Measurements from ENCODE around the gene PAX8. TPM values are rescaled to one million over a fixed set of nuclear protein-coding genes. Genes with fewer than 3 reads are reported as not detected.
A peak's percentile ranks its signal among the peaks of the same experiment; 100 is the strongest.
"Not testable (repeated sequence)": the region's sequence is repeated elsewhere in the genome, so short reads cannot be mapped to it uniquely, and the experiment has no call there.

Gene PAX8
- total RNA-seq (0.64 and 1.2 TPM in 2 replicates), polyA plus RNA-seq (0.45 TPM in 2 replicates), polyA minus RNA-seq (0.34 and 0.71 TPM in 2 replicates)
- 0.47 TPM for total RNA-seq (2013)

GRCh38 chr2:113278742-113279139, at the start of gene PAX8:
PAX8 (minus strand) TSS chr2:113278921; CDS start chr2:113278394, 527 bp downstream.
- H3K27me3 Mint-ChIP-seq = peaks cover 57% of the 10 kb centered on the region
- intact Hi-C loops (cut with micrococcal nuclease) = no loop called here
- H3K9me3 Mint-ChIP-seq (ENCODE audit: insufficient read depth) = no peaks in the 10 kb centered on the region
- Histone ChIP-seq H3K4me1 (ENCODE audit: control insufficient read depth in 2 of 2, insufficient read depth in 2 of 2, low read length in 2 of 2) (peaks cover 23 to 30% of the 10 kb centered on the region in 2 donors), H3K27ac (ENCODE audit: low read length in 2 of 2) (no peak within 1 kb of the TSS), H3K4me3 (ENCODE audit: control extremely low read depth in 1 of 5, extremely low read depth in 1 of 5, insufficient read depth in 1 of 5, low read depth in 2 of 5, low read length in 4 of 5) (no peak within 1 kb of the TSS), H3K79me2 (ENCODE audit: control insufficient read depth, insufficient read depth, low read length) (no peaks in the 10 kb centered on the region), H3K27me3 (replicated peaks in 1 of 4; ENCODE audit: control extremely low read depth in 1 of 4, control insufficient read depth in 3 of 4, insufficient read depth in 4 of 4, low read length in 3 of 4) (peaks cover 0 to 53% (median 36%) of the 10 kb centered on the region in 4 experiments), H2AFZ (ENCODE audit: insufficient read depth, low read depth, low read length, poor library complexity, severe bottlenecking) (no peak within 1 kb of the TSS), H3K9ac (ENCODE audit: low read length) (no peak within 1 kb of the TSS), H3K4me2 (replicated peaks; ENCODE audit: low read depth, low read length, poor library complexity, severe bottlenecking) (peak within 1 kb of the TSS; percentile 36), H3K9me3 (ENCODE audit: control extremely low read depth in 1 of 3, control insufficient read depth in 2 of 3, insufficient read depth in 1 of 3, low read length in 2 of 3) (peaks cover 0 to 19% (median 0%) of the 10 kb centered on the region in 3 donors), H4K20me1 (ENCODE audit: control insufficient read depth, insufficient read depth, low read length, poor library complexity, severe bottlenecking) (no peaks in the 10 kb centered on the region), H3K36me3 (replicated peaks in 1 of 2; ENCODE audit: control extremely low read depth in 1 of 2, control insufficient read depth in 1 of 2, extremely low read depth in 1 of 2, insufficient read depth in 2 of 2, low read length in 1 of 2) (no peaks in the 10 kb centered on the region)
- TF ChIP-seq CTCF (IDR thresholded peaks at IDR 0.05) = no peak
- TF ChIP-seq EZH2 (IDR thresholded peaks at IDR 0.05; ENCODE audit: borderline replicate concordance, insufficient read depth, low read depth, low read length, poor library complexity, severe bottlenecking) = no peak
- ChIA-PET CTCF (no interaction called here), POLR2A (no interaction called here)
- WGBS (ENCODE audit: insufficient coverage) = 84% methylated on average over 18 of the region's 18 CpGs
- no peak for ATAC-seq (ENCODE audit: low read depth)
- peaks cover 13% of the 10 kb centered on the region for H3K4me1 Mint-ChIP-seq
- H3K27ac Mint-ChIP-seq = no peak within 1 kb of the TSS
- no peak for DNase-seq
- H3K4me3 Mint-ChIP-seq = no peak within 1 kb of the TSS

- ChIA-PET CTCF (no interaction called here), POLR2A (no interaction called here)
- no peak overlapping the region for H3K4me3 ChIP-seq (ENCODE audit: control extremely low read depth in 1 of 5, extremely low read depth in 1 of 5, insufficient read depth in 1 of 5, low read depth in 2 of 5, low read length in 4 of 5)
- Mint-ChIP-seq H3K4me3 (no peak overlapping the region), H3K4me1 (peaks cover 12% of the 10 kb centered on the region), H3K27ac (no peak overlapping the region), H3K27me3 (peaks cover 41% of the 10 kb centered on the region), H3K9me3 (ENCODE audit: insufficient read depth) (no peaks in the 10 kb centered on the region)
- no peak overlapping the region for H3K9ac ChIP-seq (ENCODE audit: low read length)
- DNase-seq (no peak), ATAC-seq (ENCODE audit: low read depth) (no peak)
- H4K20me1 ChIP-seq (ENCODE audit: control insufficient read depth, insufficient read depth, low read length, poor library complexity, severe bottlenecking) = no peaks in the 10 kb centered on the region
- no peaks in the 10 kb centered on the region for H3K79me2 ChIP-seq (ENCODE audit: control insufficient read depth, insufficient read depth, low read length)
- WGBS (ENCODE audit: insufficient coverage) = 92% methylated on average over 2 of the region's 3 CpGs
- no peak overlapping the region for H3K27ac ChIP-seq (ENCODE audit: low read length in 2 of 2)
- no peak overlapping the region for H2AFZ ChIP-seq (ENCODE audit: insufficient read depth, low read depth, low read length, poor library complexity, severe bottlenecking)
- no peaks in the 10 kb centered on the region for H3K9me3 ChIP-seq (ENCODE audit: control extremely low read depth in 1 of 3, control insufficient read depth in 2 of 3, insufficient read depth in 1 of 3, low read length in 2 of 3)
- peaks cover 0 to 6% (median 0%) of the 10 kb centered on the region in 4 experiments for H3K27me3 ChIP-seq (replicated peaks in 1 of 4; ENCODE audit: control extremely low read depth in 1 of 4, control insufficient read depth in 3 of 4, insufficient read depth in 4 of 4, low read length in 3 of 4)
- no peak overlapping the region for H3K4me2 ChIP-seq (replicated peaks; ENCODE audit: low read depth, low read length, poor library complexity, severe bottlenecking)
- TF ChIP-seq EZH2 (IDR thresholded peaks at IDR 0.05; ENCODE audit: borderline replicate concordance, insufficient read depth, low read depth, low read length, poor library complexity, severe bottlenecking) (no peak), CTCF (IDR thresholded peaks at IDR 0.05) (no peak)
- intact Hi-C loops (cut with micrococcal nuclease) = no loop called here
- no peaks in the 10 kb centered on the region for H3K36me3 ChIP-seq (replicated peaks in 1 of 2; ENCODE audit: control extremely low read depth in 1 of 2, control insufficient read depth in 1 of 2, extremely low read depth in 1 of 2, insufficient read depth in 2 of 2, low read length in 1 of 2)
- H3K4me1 ChIP-seq (ENCODE audit: control insufficient read depth in 2 of 2, insufficient read depth in 2 of 2, low read length in 2 of 2) = peaks cover 9 to 10% of the 10 kb centered on the region in 2 donors
These were observed 49.3 kb upstream of the PAX8 start for GRCh38 chr2:113328043-113328442.

- intact Hi-C loops (cut with micrococcal nuclease); H4K20me1 ChIP-seq (ENCODE audit: control insufficient read depth, insufficient read depth, low read length, poor library complexity, severe bottlenecking); H3K9me3 Mint-ChIP-seq (ENCODE audit: insufficient read depth); H3K36me3 ChIP-seq (replicated peaks in 1 of 2; ENCODE audit: control extremely low read depth in 1 of 2, control insufficient read depth in 1 of 2, extremely low read depth in 1 of 2, insufficient read depth in 2 of 2, low read length in 1 of 2); H3K79me2 ChIP-seq (ENCODE audit: control insufficient read depth, insufficient read depth, low read length); H3K27ac Mint-ChIP-seq; POLR2A ChIA-PET; DNase-seq; CTCF ChIA-PET; H3K4me1 ChIP-seq (ENCODE audit: control insufficient read depth in 2 of 2, insufficient read depth in 2 of 2, low read length in 2 of 2); H3K9ac ChIP-seq (ENCODE audit: low read length); H3K27ac ChIP-seq (ENCODE audit: low read length in 2 of 2); ATAC-seq (ENCODE audit: low read depth); H3K9me3 ChIP-seq (ENCODE audit: control extremely low read depth in 1 of 3, control insufficient read depth in 2 of 3, insufficient read depth in 1 of 3, low read length in 2 of 3); H3K27me3 ChIP-seq (replicated peaks in 1 of 4; ENCODE audit: control extremely low read depth in 1 of 4, control insufficient read depth in 3 of 4, insufficient read depth in 4 of 4, low read length in 3 of 4): not testable (repeated sequence)
- Mint-ChIP-seq H3K4me1 (peaks cover 12% of the 10 kb centered on the region), H3K4me3 (peak overlapping the region; percentile 70), H3K27me3 (peaks cover 53% of the 10 kb centered on the region)
- WGBS (ENCODE audit: insufficient coverage) = 60% methylated on average over 1 of the region's 14 CpGs
- Histone ChIP-seq H3K4me2 (replicated peaks; ENCODE audit: low read depth, low read length, poor library complexity, severe bottlenecking) (peak overlapping the region; percentile 62), H3K4me3 (ENCODE audit: control extremely low read depth in 1 of 5, extremely low read depth in 1 of 5, insufficient read depth in 1 of 5, low read depth in 2 of 5, low read length in 4 of 5) (peak overlapping the region in 2 of 5 experiments; percentile 18 to 33), H2AFZ (ENCODE audit: insufficient read depth, low read depth, low read length, poor library complexity, severe bottlenecking) (peak overlapping the region; percentile 74)
These were observed 46.5 kb upstream of the PAX8 start for GRCh38 chr2:113325161-113325731.
